ENCODE data around the gene KIZ. TPM values are rescaled to one million over a fixed set of nuclear protein-coding genes. Genes with fewer than 3 reads are reported as not detected.

Gene KIZ
- total and polyA plus RNA-seq, 2 of the 4 experiments (the other 2 are of a cell fraction), result 9.9 to 14.0 TPM

DNA sequence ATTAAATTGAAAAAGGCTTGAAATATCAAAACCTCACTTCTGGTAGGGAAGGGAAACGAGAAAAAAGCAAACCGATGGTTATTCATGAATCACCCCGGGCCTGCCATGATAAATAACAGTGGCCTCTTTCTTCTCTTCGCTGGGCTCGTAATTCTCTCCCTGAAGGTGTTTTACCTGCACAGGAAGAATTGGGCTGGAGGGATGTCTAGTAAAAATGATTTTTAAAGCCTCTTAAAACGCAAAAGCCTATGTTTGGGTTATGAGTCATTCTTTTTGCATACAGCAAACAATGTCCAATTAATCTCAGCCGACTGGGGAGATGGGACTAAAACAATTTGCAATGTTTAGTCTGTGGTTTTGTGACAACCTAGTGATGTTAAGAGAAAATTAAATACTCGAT lies 36.5 kb upstream of the KIZ start:
- Histone ChIP-seq H3K23ac (ENCODE audit: low read depth, low read length) (no peak overlapping the region), H3K4me2 (ENCODE audit: low read depth, low read length) (no peak overlapping the region), H3K4me3 (ENCODE audit: insufficient read depth, low read depth, low read length) (no peak overlapping the region), H3K36me3 (ENCODE audit: control insufficient read depth, insufficient read depth, low read length) (no peaks in the 10 kb centered on the region), H3K18ac (ENCODE audit: low read depth, low read length) (no peak overlapping the region), H3K56ac (ENCODE audit: extremely low read depth, insufficient read depth, low read length) (no peak overlapping the region), H3K9me3 (ENCODE audit: control insufficient read depth, insufficient read depth, low read length) (no peaks in the 10 kb centered on the region), H3K4ac (ENCODE audit: low read depth, low read length) (no peak overlapping the region), H2AFZ (replicated peaks; ENCODE audit: low read length, poor library complexity) (no peak overlapping the region), H2BK5ac (ENCODE audit: low read depth, low read length, poor library complexity, severe bottlenecking) (no peak overlapping the region), H3K14ac (replicated peaks; ENCODE audit: low read depth, low read length) (no peak overlapping the region), H2BK20ac (ENCODE audit: low read depth, low read length) (no peak overlapping the region), H3K79me1 (ENCODE audit: low read depth in 1 of 2, low read length in 2 of 2) (no peaks in the 10 kb centered on the region), H2BK15ac (ENCODE audit: low read depth, low read length) (no peak overlapping the region), H3K9ac (ENCODE audit: low read depth, low read length) (no peak overlapping the region), H4K20me1 (ENCODE audit: insufficient read depth, low read length) (no peaks in the 10 kb centered on the region), H3K9me1 (ENCODE audit: insufficient read depth, low read length) (no peaks in the 10 kb centered on the region), H2AK9ac (replicated peaks; ENCODE audit: low read depth, low read length, poor library complexity) (no peak overlapping the region), H2BK120ac (ENCODE audit: low read depth, low read length) (no peak overlapping the region), H4K8ac (ENCODE audit: low read depth in 2 of 2, low read length in 2 of 2) (no peak overlapping the region), H3K27ac (ENCODE audit: insufficient read depth, low read length) (no peak overlapping the region), H3K4me1 (ENCODE audit: control insufficient read depth, insufficient read depth, low read length) (no peaks in the 10 kb centered on the region), H2AK5ac (ENCODE audit: low read depth, low read length) (no peak overlapping the region), H4K5ac (ENCODE audit: low read depth, low read length) (no peak overlapping the region), H4K91ac (ENCODE audit: insufficient read depth, low read depth, low read length) (no peak overlapping the region), H3K27me3 (ENCODE audit: control insufficient read depth, insufficient read depth, low read length) (peaks cover 39% of the 10 kb centered on the region)
- dilution Hi-C loops (cut with HindIII; ENCODE audit: low sequenced_read_pairs, unreplicated experiment), result no loop called here
- no TSS peak for BruUV-seq (replicated peaks)
- ChIA-PET CTCF (no interaction called here), POLR2A (ENCODE audit: unreplicated experiment) (no interaction called here)
- TF ChIP-seq MAZ (IDR thresholded peaks at IDR 0.05; ENCODE audit: borderline replicate concordance, low read depth, low read length), result no peak
- TF ChIP-seq, protein P1, sequence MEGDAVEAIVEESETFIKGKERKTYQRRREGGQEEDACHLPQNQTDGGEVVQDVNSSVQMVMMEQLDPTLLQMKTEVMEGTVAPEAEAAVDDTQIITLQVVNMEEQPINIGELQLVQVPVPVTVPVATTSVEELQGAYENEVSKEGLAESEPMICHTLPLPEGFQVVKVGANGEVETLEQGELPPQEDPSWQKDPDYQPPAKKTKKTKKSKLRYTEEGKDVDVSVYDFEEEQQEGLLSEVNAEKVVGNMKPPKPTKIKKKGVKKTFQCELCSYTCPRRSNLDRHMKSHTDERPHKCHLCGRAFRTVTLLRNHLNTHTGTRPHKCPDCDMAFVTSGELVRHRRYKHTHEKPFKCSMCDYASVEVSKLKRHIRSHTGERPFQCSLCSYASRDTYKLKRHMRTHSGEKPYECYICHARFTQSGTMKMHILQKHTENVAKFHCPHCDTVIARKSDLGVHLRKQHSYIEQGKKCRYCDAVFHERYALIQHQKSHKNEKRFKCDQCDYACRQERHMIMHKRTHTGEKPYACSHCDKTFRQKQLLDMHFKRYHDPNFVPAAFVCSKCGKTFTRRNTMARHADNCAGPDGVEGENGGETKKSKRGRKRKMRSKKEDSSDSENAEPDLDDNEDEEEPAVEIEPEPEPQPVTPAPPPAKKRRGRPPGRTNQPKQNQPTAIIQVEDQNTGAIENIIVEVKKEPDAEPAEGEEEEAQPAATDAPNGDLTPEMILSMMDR (conservative IDR thresholded peaks at IDR 0.05; ENCODE audit: low read depth, low read length), result no peak
- no peak for TF ChIP-seq NFE2L2 (IDR thresholded peaks at IDR 0.05; ENCODE audit: low read depth, low read length)
- no peak for TF ChIP-seq MXI1 (IDR thresholded peaks at IDR 0.05; ENCODE audit: borderline replicate concordance, low read depth, low read length)
- TF ChIP-seq, protein P2, sequence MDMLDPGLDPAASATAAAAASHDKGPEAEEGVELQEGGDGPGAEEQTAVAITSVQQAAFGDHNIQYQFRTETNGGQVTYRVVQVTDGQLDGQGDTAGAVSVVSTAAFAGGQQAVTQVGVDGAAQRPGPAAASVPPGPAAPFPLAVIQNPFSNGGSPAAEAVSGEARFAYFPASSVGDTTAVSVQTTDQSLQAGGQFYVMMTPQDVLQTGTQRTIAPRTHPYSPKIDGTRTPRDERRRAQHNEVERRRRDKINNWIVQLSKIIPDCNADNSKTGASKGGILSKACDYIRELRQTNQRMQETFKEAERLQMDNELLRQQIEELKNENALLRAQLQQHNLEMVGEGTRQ (IDR thresholded peaks at IDR 0.05; ENCODE audit: low read depth, low read length), result no peak
- no peak for TF ChIP-seq POLR2A (IDR thresholded peaks at IDR 0.05; ENCODE audit: low read depth, low read length)
- no peak for TF ChIP-seq FOS (IDR thresholded peaks at IDR 0.05; ENCODE audit: low read depth, low read length)
- no peak for TF ChIP-seq CEBPB (IDR thresholded peaks at IDR 0.05; ENCODE audit: low read depth, low read length)
- no peak for TF ChIP-seq CHD1 (IDR thresholded peaks at IDR 0.05; ENCODE audit: low read depth, low read length)
- no peak for TF ChIP-seq RAD21 (IDR thresholded peaks at IDR 0.05; ENCODE audit: low read length)
- ATAC-seq (ENCODE audit: low read depth) (no peak), DNase-seq (no peak)
- in situ Hi-C loops (cut with MboI; ENCODE audit: low sequenced_read_pairs), result no loop called here
- intact Hi-C loops (cut with micrococcal nuclease), result no loop called here
- WGBS, 2 experiments (ENCODE audit: extremely low coverage in 2 of 2, insufficient read length in 1 of 2), result no CpG with 5 or more reads among the region's 8 CpGs

Data from IMR-90 (cell line).